ENCODE results near the gene BAD. TPM values are rescaled to one million over a fixed set of nuclear protein-coding genes. Genes with fewer than 3 reads are reported as not detected.

Gene BAD
- total RNA-seq, 1 experiment from 2014 or later: 368 TPM

DNA sequence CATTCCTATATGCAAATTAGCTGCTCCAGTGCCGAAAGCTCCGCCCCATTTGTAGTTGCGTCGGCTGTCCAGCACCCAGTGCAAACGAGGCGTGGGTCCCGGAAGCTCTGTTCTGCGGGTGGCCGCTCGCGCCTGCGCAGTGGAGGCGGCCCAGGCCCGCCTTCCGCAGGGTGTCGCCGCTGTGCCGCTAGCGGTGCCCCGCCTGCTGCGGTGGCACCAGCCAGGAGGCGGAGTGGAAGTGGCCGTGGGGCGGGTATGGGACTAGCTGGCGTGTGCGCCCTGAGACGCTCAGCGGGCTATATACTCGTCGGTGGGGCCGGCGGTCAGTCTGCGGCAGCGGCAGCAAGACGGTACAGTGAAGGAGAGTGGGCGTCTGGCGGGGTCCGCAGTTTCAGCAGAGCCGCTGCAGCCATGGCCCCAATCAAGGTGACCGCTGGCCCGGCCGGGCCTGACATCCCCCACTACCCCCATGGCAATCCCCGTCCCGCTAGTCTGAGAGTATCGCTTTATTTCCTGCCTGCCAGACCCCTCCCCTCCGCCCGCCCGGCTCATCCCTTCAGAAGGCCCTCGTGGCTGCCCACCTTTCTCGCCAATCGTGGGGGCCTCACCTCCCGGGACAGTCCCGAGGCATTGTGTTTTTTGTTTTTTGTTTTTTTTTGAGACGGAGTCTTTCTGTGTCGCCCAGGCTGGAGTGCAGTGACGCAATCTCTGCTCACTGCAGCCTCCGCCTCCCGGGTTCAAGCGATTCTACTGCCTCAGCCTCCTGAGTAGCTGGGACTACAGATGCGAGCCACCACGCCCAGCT lies 33.7 kb upstream of the BAD start, which contains the start of gene PRDX5:
Gene PRDX5 (plus strand): TSS at position 161 of the 805 bp plus-strand sequence. CDS start 95 bp downstream, at position 256.
- H4K20me1 ChIP-seq (ENCODE audit: low read length): no peaks in the 10 kb centered on the region
- TSS peak; percentile 45 for BruUV-seq (replicated peaks)
- TF ChIP-seq EZH2phosphoT487 (IDR thresholded peaks at IDR 0.05; ENCODE audit: borderline replicate concordance, low read length): no peak
- TF ChIP-seq, protein P1, sequence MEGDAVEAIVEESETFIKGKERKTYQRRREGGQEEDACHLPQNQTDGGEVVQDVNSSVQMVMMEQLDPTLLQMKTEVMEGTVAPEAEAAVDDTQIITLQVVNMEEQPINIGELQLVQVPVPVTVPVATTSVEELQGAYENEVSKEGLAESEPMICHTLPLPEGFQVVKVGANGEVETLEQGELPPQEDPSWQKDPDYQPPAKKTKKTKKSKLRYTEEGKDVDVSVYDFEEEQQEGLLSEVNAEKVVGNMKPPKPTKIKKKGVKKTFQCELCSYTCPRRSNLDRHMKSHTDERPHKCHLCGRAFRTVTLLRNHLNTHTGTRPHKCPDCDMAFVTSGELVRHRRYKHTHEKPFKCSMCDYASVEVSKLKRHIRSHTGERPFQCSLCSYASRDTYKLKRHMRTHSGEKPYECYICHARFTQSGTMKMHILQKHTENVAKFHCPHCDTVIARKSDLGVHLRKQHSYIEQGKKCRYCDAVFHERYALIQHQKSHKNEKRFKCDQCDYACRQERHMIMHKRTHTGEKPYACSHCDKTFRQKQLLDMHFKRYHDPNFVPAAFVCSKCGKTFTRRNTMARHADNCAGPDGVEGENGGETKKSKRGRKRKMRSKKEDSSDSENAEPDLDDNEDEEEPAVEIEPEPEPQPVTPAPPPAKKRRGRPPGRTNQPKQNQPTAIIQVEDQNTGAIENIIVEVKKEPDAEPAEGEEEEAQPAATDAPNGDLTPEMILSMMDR (conservative IDR thresholded peaks at IDR 0.05; ENCODE audit: low read depth, low read length): peak; percentile 60
- H3K79me2 ChIP-seq (ENCODE audit: low read length): peaks cover 49% of the 10 kb centered on the region
- H3K27ac ChIP-seq (ENCODE audit: low read length): peak within 1 kb of the TSS; percentile 94
- ATAC-seq: peak; percentile 76
- intact Hi-C loops (cut with micrococcal nuclease): loop anchor here (1.0 to 2.0 kb wide), 4 partner anchors 11 to 37 kb away; partner anchors contain the start of gene ESRRA
- peak; percentile 99 for DNase-seq
- H3K4me3 ChIP-seq (ENCODE audit: low read length): peak within 1 kb of the TSS; percentile 83
- peaks cover 14% of the 10 kb centered on the region for H3K36me3 ChIP-seq (ENCODE audit: low read depth, low read length)
- H3F3A ChIP-seq (ENCODE audit: low read length, unreplicated experiment): peaks cover 7% of the 10 kb centered on the region
- no peaks in the 10 kb centered on the region for H3K27me3 ChIP-seq (ENCODE audit: low read length)
- ChIA-PET POLR2A (ENCODE audit: unreplicated experiment) (interaction anchor here (0.5 to 2.0 kb wide), 19 partner anchors 9 to 1461 kb away, joined by 3 to 30 read pairs (median 5); partner anchors contain the start of genes ESRRA, FKBP2 and SF1), CTCF (interaction anchor here (0.5 to 3.0 kb wide), 23 partner anchors 9 to 379 kb away, joined by 3 to 106 read pairs (median 5); partner anchors contain the start of genes ESRRA and NAA40)
- H3K9me3 ChIP-seq (ENCODE audit: low read length): no peaks in the 10 kb centered on the region
- peak within 1 kb of the TSS; percentile 82 for H2AFZ ChIP-seq (ENCODE audit: low read length)
- H3K4me2 ChIP-seq (ENCODE audit: low read length): peak within 1 kb of the TSS; percentile 91
- H3K4me1 ChIP-seq (ENCODE audit: insufficient read depth, low read length): peaks cover 28% of the 10 kb centered on the region
- H3K9ac ChIP-seq (ENCODE audit: low read length): peak within 1 kb of the TSS; percentile 93
- H3K9me2 ChIP-seq (replicated peaks; ENCODE audit: low read length): no peaks in the 10 kb centered on the region

GRCh38 chr11:64317325-64317960 lies 33.0 kb upstream of the BAD start, which contains the start of gene TRMT112:
Gene TRMT112 (minus strand): TSS chr11:64317559. CDS start chr11:64317526, 33 bp downstream.
- ATAC-seq (peak; percentile 79), DNase-seq (peak; percentile 99)
- intact Hi-C loops (cut with micrococcal nuclease): loop anchor here (1.0 to 2.0 kb wide), 2 partner anchors 12 to 17 kb away; partner anchors contain the start of gene ESRRA
- CTCF ChIA-PET: interaction anchor here (0.6 to 3.0 kb wide), 21 partner anchors 10 to 378 kb away, joined by 3 to 106 read pairs (median 6); partner anchors contain the start of genes ESRRA and NAA40
- Histone ChIP-seq H3K79me2 (ENCODE audit: low read length) (peaks cover 49% of the 10 kb centered on the region), H3K9me2 (replicated peaks; ENCODE audit: low read length) (no peaks in the 10 kb centered on the region), H4K20me1 (ENCODE audit: low read length) (no peaks in the 10 kb centered on the region), H3K4me2 (ENCODE audit: low read length) (peak within 1 kb of the TSS; percentile 91), H3K27ac (ENCODE audit: low read length) (peak within 1 kb of the TSS; percentile 94), H3K9ac (ENCODE audit: low read length) (peak within 1 kb of the TSS; percentile 93), H3K9me3 (ENCODE audit: low read length) (no peaks in the 10 kb centered on the region), H3F3A (ENCODE audit: low read length, unreplicated experiment) (peaks cover 7% of the 10 kb centered on the region), H3K4me1 (ENCODE audit: insufficient read depth, low read length) (peaks cover 28% of the 10 kb centered on the region), H3K27me3 (ENCODE audit: low read length) (no peaks in the 10 kb centered on the region), H3K36me3 (ENCODE audit: low read depth, low read length) (peaks cover 11% of the 10 kb centered on the region), H2AFZ (ENCODE audit: low read length) (peak within 1 kb of the TSS; percentile 82), H3K4me3 (ENCODE audit: low read length) (peak within 1 kb of the TSS; percentile 83)
- TF ChIP-seq EZH2 (IDR thresholded peaks at IDR 0.05; ENCODE audit: low read length, unreplicated experiment): no peak
- no TSS peak for BruUV-seq (replicated peaks)
- POLR2A ChIA-PET (ENCODE audit: unreplicated experiment): interaction anchor here (0.5 to 2.0 kb wide), 20 partner anchors 10 to 1461 kb away, joined by 3 to 30 read pairs (median 4); partner anchors contain the start of genes ESRRA, FKBP2 and SF1

All from PC-3 (cell line).